K562 (cell line): ENCODE data around the gene EZH2. TPM values are rescaled to one million over a fixed set of nuclear protein-coding genes. Genes with fewer than 3 reads are reported as not detected.

Experiments used
- ATAC-seq: fragments of 200-7000 bp; cut with Tn5 transposase; 3 replicates; pipeline ENCODE4 v1.9.1; 2020; ENCODE audit warnings: moderate library complexity
- BruUV-seq: library from RNA; stranded (reverse); fragments of 400-500 nt; replicated peaks from 2 replicates; lab custom pipeline; 2021; lab: Mats Ljungman, UMichigan
- CTCF ChIA-PET: fragments of 300-600 bp; formaldehyde crosslinking; extraction: SDS; loops from one replicate; lab custom pipeline; 2021; ENCODE audit warnings: low intra/inter-chr PET ratio; lab: Yijun Ruan, JAX
- POLR2A ChIA-PET: fragments of 300-600, 350-650 bp; sonication (Branson Sonifier 250); formaldehyde crosslinking; extraction: SDS; loops from one replicate; lab custom pipeline; 2021; ENCODE audit warnings: antibody characterized with exemption, inconsistent platforms; lab: Yijun Ruan, JAX
- DNase-seq, 4 experiments: peaks; one replicate each; pipeline versions ENCODE4 v3.0.0 to v3.0.0-alpha.2; 2011 to 2018; ENCODE audit warnings: low spot score in 3 of 4, mixed read lengths in 3 of 4; ENCODE audit errors: extremely low read depth in 1 of 4
- FAIRE-seq: peaks from 2 replicates; lab custom pipeline; 2011; peaks lifted over from hg19 to GRCh38; lab: Jason Lieb, UNC
- H2AFZ ChIP-seq: 2 replicates; pipeline ENCODE4 v1.6.0; 2011; ENCODE audit warnings: low read depth, low read length, control low read depth, inconsistent platforms
- H3K27ac ChIP-seq: fragments of 200-600 bp; 3 replicates; pipeline ENCODE4 v1.8.0; 2011; ENCODE audit warnings: low read depth, mild to moderate bottlenecking, control low read depth, inconsistent platforms, low read length, moderate library complexity, mixed read lengths; ENCODE audit errors: extremely low read depth
- H3K27me3 ChIP-seq, 2 experiments: fragments of 300-600 bp in 1 of 2; 2 replicates in 1 of 2; 3 replicates in 1 of 2; pipeline versions ENCODE4 v1.6.0 to v1.8.0; 2011; ENCODE audit warnings: inconsistent platforms in 2 of 2, low read length in 2 of 2, mild to moderate bottlenecking in 1 of 2, mixed read lengths in 1 of 2, moderate library complexity in 1 of 2; ENCODE audit not compliant: control insufficient read depth in 2 of 2, insufficient read depth in 2 of 2
- H3K36me3 ChIP-seq: fragments of 300-600 bp; 3 replicates; pipeline ENCODE4 v1.8.0; 2011; ENCODE audit warnings: mild to moderate bottlenecking, low read length, inconsistent platforms; ENCODE audit not compliant: control insufficient read depth, insufficient read depth
- H3K4me1 ChIP-seq, 2 experiments: fragments of 200-600 bp in 1 of 2; replicated peaks in 1 of 2; 2 replicates in 1 of 2; 3 replicates in 1 of 2; pipeline versions ENCODE4 v1.5.1 to v1.8.0; 2011; ENCODE audit warnings: inconsistent platforms in 2 of 2, low read length in 2 of 2, mild to moderate bottlenecking in 1 of 2, mixed read lengths in 1 of 2, moderate library complexity in 1 of 2; ENCODE audit not compliant: control insufficient read depth in 2 of 2, insufficient read depth in 2 of 2
- H3K4me2 ChIP-seq: 2 replicates; pipeline ENCODE4 v1.6.1; 2011; ENCODE audit warnings: low read length, control low read depth, inconsistent platforms, mixed read lengths; ENCODE audit not compliant: insufficient read depth
- H3K4me3 ChIP-seq: fragments of 200-600 bp; sonication (generic), shearing (Covaris generic); 2 replicates; pipeline ENCODE4 v1.5.1; 2016; ENCODE audit warnings: control low read depth, inconsistent platforms
- H3K79me2 ChIP-seq: fragments of 200-600 bp; 3 replicates; pipeline ENCODE4 v1.8.0; 2011; ENCODE audit warnings: low read length, inconsistent platforms; ENCODE audit not compliant: control insufficient read depth, insufficient read depth
- H3K9ac ChIP-seq, 2 experiments: 2 replicates each; pipeline versions ENCODE4 v1.6.0 to v1.6.1; 2011; ENCODE audit warnings: low read depth in 2 of 2, low read length in 2 of 2, control low read depth in 1 of 2, inconsistent platforms in 1 of 2, mild to moderate bottlenecking in 1 of 2, mixed read lengths in 1 of 2; ENCODE audit not compliant: insufficient read depth in 1 of 2
- H3K9me1 ChIP-seq: one replicate; pipeline ENCODE4 v1.6.0; 2011; ENCODE audit warnings: inconsistent platforms, mild to moderate bottlenecking, low read length, moderate library complexity; ENCODE audit not compliant: control insufficient read depth, insufficient read depth
- H3K9me3 ChIP-seq: replicated peaks from 2 replicates; pipeline ENCODE4 v1.5.1; 2011; ENCODE audit warnings: low read depth, low read length, inconsistent platforms; ENCODE audit not compliant: control insufficient read depth, insufficient read depth
- H4K20me1 ChIP-seq: replicated peaks from 2 replicates; pipeline ENCODE4 v1.6.1; 2011; ENCODE audit warnings: low read length, inconsistent platforms, mixed read lengths; ENCODE audit not compliant: control insufficient read depth, insufficient read depth
- E2F4 ChIP-seq: sonication (generic); formaldehyde crosslinking; IDR thresholded peaks from 2 replicates; pipeline ENCODE4 v1.8.0; 2022; ENCODE audit warnings: mild to moderate bottlenecking, low read depth, missing genetic modification reagents
- FOXJ2 ChIP-seq: fragments of 200-800 bp; sonication (Bioruptor generic); IDR thresholded peaks from 2 replicates; pipeline ENCODE4 v1.6.1; 2016; ENCODE audit warnings: missing genetic modification characterization, missing compliant biosample characterization
- GABPB2 ChIP-seq: fragments of 250-450 bp; sonication (Bioruptor Pico); conservative IDR thresholded peaks from 2 replicates; pipeline ENCODE4 v1.5.1; 2021; ENCODE audit warnings: mild to moderate bottlenecking
- IRF2 ChIP-seq: sonication (generic); formaldehyde crosslinking; IDR thresholded peaks from 2 replicates; pipeline ENCODE4 v1.8.1; 2022; ENCODE audit warnings: mild to moderate bottlenecking, missing genetic modification reagents
- LEF1 ChIP-seq: fragments of 450-650 bp; IDR thresholded peaks from 2 replicates; pipeline ENCODE4 v1.6.1; 2016; ENCODE audit warnings: mild to moderate bottlenecking
- MED1 ChIP-seq: sonication (generic); formaldehyde crosslinking; IDR thresholded peaks from 2 replicates; pipeline ENCODE4 v1.8.1; 2023; ENCODE audit warnings: missing genetic modification reagents, borderline replicate concordance
- MEF2D ChIP-seq: conservative IDR thresholded peaks from 2 replicates; pipeline ENCODE4 v1.6.1; 2016; ENCODE audit warnings: low read depth, missing genetic modification characterization, missing compliant biosample characterization
- RBBP5 ChIP-seq: fragments of 200-600 bp; sonication (generic); IDR thresholded peaks from 2 replicates; pipeline ENCODE4 v1.6.1; 2012; ENCODE audit warnings: borderline replicate concordance, mild to moderate bottlenecking, low read length, control low read depth, inconsistent platforms; ENCODE audit not compliant: insufficient read depth, poor library complexity, severe bottlenecking
- THAP7 ChIP-seq: fragments of 250-450 bp; sonication (Bioruptor Pico); IDR thresholded peaks from 2 replicates; pipeline ENCODE4 v1.5.0; 2021
- ZNF583 ChIP-seq: fragments of 250-450 bp; sonication (Bioruptor Pico); IDR thresholded peaks from 2 replicates; pipeline ENCODE4 v1.4.0; 2020
- WGBS: fragments of 100-300 bp; shearing (Covaris generic); methylation state at CpG from one replicate; pipeline ENCODE4 v1.1.6; 2016; ENCODE audit warnings: low coverage, mixed read lengths; ENCODE audit not compliant: insufficient coverage; ENCODE audit errors: missing lambda C conversion rate; 5-methylcytosine and 5-hydroxymethylcytosine counted together
- in situ Hi-C: fragments of 300-500 bp; cut with MboI; formaldehyde crosslinking; loops from 4 replicates; pipeline ENCODE4 v1.15.0; 2018; ENCODE audit warnings: inconsistent platforms, mixed read lengths
- intact Hi-C: fragments of 100-400 bp; cut with micrococcal nuclease; formaldehyde crosslinking; loops from 2 replicates; pipeline ENCODE4 v1.14.2; 2022
- polyA plus RNA-seq, 8 experiments: library from polyadenylated mRNA; depleted of rRNA in 4 of 8; stranded (reverse) in 5 of 8; unstranded in 3 of 8; fragments of >200 nt; fragmentation: Nextera tagmentation in 2 of 8; fragmentation: Illumina TruSeq in 1 of 8; extraction: Ambion mirVana in 2 of 8; extraction: Trizol in 1 of 8; gene quantifications; 2 replicates each; pipeline versions ENCODE4 v1.2.1 to v1.2.3, GENCODE V29; 2011 to 2014; ENCODE audit warnings: inconsistent platforms in 1 of 8, missing spikeins in 1 of 8
- total RNA-seq, 7 experiments: library from RNA; depleted of rRNA in 6 of 7; stranded (reverse); fragments of >200 nt in 6 of 7; fragmentation: Illumina TruSeq in 2 of 7; extraction: Trizol in 2 of 7; gene quantifications; 2 replicates each; pipeline versions ENCODE4 v1.2.1 to v1.2.3, GENCODE V29; 2011 to 2021; ENCODE audit warnings: low replicate concordance in 1 of 7

The EZH2 gene
- total and polyA plus RNA-seq, 9 of the 15 experiments (the other 6 are each of a cell fraction or from before 2014, with no cell fraction given): 48.7 to 175 (median 98.6) TPM

- in situ Hi-C loops (no loop called here), intact Hi-C loops (no loop called here)
- no peak overlapping the region for H3K9ac ChIP-seq
- no TSS peak for BruUV-seq
- TF ChIP-seq MEF2D (no peak), RBBP5 (no peak), E2F4 (peak; percentile 63; the same call in 1 of the 2 replicates), MED1 (no peak), IRF2 (CRISPR knock-in tag) (0 out of 2 replicates have a peak, but pooled peaks have one; percentile 55), GABPB2 (CRISPR knock-in tag) (no peak), LEF1 (no peak), ZNF583 (CRISPR knock-in tag) (no peak), THAP7 (CRISPR knock-in tag) (no peak), FOXJ2 (tag) (peak; percentile 83)
- H3K9me1 ChIP-seq: no peaks in the 10 kb centered on the region
- no peaks in the 10 kb centered on the region for H4K20me1 ChIP-seq
- H3K4me2 ChIP-seq: no peak overlapping the region
- H3K27ac ChIP-seq: no peak overlapping the region
- no peaks in the 10 kb centered on the region for H3K9me3 ChIP-seq
- DNase-seq: no peak
- no peak overlapping the region for H3K4me3 ChIP-seq
- no peaks in the 10 kb centered on the region for H3K27me3 ChIP-seq
- 79% methylated on average over 10 of the region's 10 CpGs for WGBS
- ChIA-PET POLR2A (interaction anchor here (0.9 to 2.4 kb wide), 6 partner anchors 9 to 17 kb away, joined by 3 to 13 read pairs (median 6); no protein-coding TSS in a partner anchor), CTCF (no interaction called here)
- no peak for ATAC-seq
- H3K79me2 ChIP-seq: peaks cover 3% of the 10 kb centered on the region; the same call in 1 of the 3 replicates
- no peak overlapping the region for H2AFZ ChIP-seq
- FAIRE-seq: no peak
- H3K4me1 ChIP-seq: no peaks in the 10 kb centered on the region
- peaks cover 100% of the 10 kb centered on the region for H3K36me3 ChIP-seq
Observed at GRCh38 chr7:148814922-148815559, 69.0 kb downstream of the EZH2 start.
